Left cardiac atrium (tissue), 4 donors: ENCODE results near the gene SETD5. TPM values are rescaled to one million over a fixed set of nuclear protein-coding genes. Genes with fewer than 3 reads are reported as not detected.
A peak's percentile ranks its signal among the peaks of the same experiment; 100 is the strongest.

Source experiments
- ATAC-seq, 2 donors: fragments of 200-7000 bp; cut with Tn5 transposase; one replicate each; pipeline ENCODE4 v1.9.1; 2020; ENCODE audit warnings: mild to moderate bottlenecking in 2 of 2, moderate library complexity in 2 of 2
- DNase-seq: peaks from one replicate; pipeline ENCODE4 v3.0.0-alpha.2; 2020
- intact Hi-C, 2 donors: fragments of 100-400 bp; cut with DNase I; formaldehyde crosslinking; loops; one replicate each; pipeline versions ENCODE4 v1.14.1 to v1.15.1; 2022 to 2023
- total RNA-seq, 2 donors: library from RNA; stranded (reverse); fragmentation: NEBNext Ultra II Directional; extraction: Animal tissue kit (Norgen Biotek cat#: 25700); gene quantifications; one replicate each; pipeline ENCODE4 v1.2.1, GENCODE V29; 2021
- donor health status: DM: no; HTN: yes; CAD: no.
- donor health status: DM: no; HTN: yes; CAD: no; lungs with severe emphysema.
- donor health status: DM: yes; HTN: yes; CAD: no.
- donor health status: Dilated cardiomyopathy.

The SETD5 gene
- total RNA-seq, 2 donors from 2014 or later: 53.3 to 74.6 TPM

GRCh38 chr3:9386501-9387321, 10.7 kb upstream of the SETD5 start:
- ATAC-seq (no peak), DNase-seq (no peak)
- intact Hi-C loops: loop anchor here in 1 of 2 donors (5.0 kb wide), 1 partner anchor 46 kb away; no protein-coding TSS in a partner anchor

- intact Hi-C loops: loop anchor here in 1 of 2 donors (5.0 kb wide), 1 partner anchor 45 kb away; no protein-coding TSS in a partner anchor
- no peak for ATAC-seq
Measured at GRCh38 chr3:9387322-9387655, 10.1 kb upstream of the SETD5 start.

DNA sequence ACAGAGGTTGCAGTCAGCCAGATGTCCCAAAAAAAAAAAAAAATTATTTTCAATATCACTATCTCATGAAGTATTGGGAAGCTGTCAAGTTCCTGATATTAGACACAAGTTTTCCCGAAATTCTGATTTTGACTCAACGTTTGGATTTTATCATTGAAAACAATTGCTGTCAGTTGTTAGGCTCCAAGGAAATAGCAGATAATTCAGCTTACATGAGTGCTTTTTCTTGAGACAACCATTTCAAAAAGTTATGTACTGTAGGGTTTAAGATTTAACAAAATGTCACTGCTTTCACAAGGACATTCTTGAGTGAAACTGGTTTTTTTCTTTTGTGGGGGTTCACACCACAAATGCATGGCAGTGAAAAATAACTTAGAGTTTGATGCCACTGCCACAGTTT, 9.3 kb upstream of the SETD5 start:
- DNase-seq: no peak
- intact Hi-C loops: loop anchor here in 1 of 2 donors (5.0 kb wide), 1 partner anchor 44 kb away; no protein-coding TSS in a partner anchor
- no peak for ATAC-seq

More at GRCh38 chr3:9387322-9387655, 10.1 kb upstream of the SETD5 start:
- DNase-seq: no peak

GRCh38 chr3:9388562-9389272, 8.7 kb upstream of the SETD5 start:
- intact Hi-C loops: loop anchor here in 1 of 2 donors (5.0 kb wide), 1 partner anchor 44 kb away; no protein-coding TSS in a partner anchor

DNA sequence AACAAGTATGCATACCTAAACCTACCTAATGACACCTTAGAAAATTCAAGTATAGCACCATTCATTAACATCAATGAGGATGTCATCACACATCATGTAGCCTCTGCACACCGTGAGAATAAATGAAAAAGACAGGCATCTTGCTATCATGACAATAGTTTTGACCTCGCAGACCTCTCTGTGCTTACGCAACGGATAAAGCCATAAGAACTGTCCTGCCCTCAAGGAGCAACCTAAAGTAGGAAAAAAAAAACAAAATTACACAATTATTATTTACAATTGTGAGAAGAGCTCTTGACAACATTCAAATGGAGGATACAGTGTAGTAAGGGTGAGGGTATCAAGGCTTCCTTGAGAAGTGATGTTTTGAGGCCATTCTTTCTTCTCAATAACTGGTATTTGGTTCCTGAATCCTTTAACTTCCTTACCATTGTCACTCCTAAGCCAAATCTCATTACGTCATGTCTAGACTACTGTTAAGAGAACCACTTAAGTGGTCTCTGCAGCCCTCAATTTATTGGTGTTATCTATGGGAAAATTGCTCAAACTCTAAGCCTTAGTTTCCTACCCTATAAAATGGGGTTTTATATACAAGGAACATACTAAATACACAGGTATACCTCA, 7.0 kb upstream of the SETD5 start:
- intact Hi-C loops: no loop called here
- ATAC-seq: no peak
- DNase-seq: no peak

More at GRCh38 chr3:9388562-9389272, 8.7 kb upstream of the SETD5 start:
- DNase-seq (no peak), ATAC-seq (no peak)

GRCh38 chr3:9392041-9392440, 5.4 kb upstream of the SETD5 start:
- ATAC-seq (no peak), DNase-seq (no peak)
- intact Hi-C loops: no loop called here

DNA sequence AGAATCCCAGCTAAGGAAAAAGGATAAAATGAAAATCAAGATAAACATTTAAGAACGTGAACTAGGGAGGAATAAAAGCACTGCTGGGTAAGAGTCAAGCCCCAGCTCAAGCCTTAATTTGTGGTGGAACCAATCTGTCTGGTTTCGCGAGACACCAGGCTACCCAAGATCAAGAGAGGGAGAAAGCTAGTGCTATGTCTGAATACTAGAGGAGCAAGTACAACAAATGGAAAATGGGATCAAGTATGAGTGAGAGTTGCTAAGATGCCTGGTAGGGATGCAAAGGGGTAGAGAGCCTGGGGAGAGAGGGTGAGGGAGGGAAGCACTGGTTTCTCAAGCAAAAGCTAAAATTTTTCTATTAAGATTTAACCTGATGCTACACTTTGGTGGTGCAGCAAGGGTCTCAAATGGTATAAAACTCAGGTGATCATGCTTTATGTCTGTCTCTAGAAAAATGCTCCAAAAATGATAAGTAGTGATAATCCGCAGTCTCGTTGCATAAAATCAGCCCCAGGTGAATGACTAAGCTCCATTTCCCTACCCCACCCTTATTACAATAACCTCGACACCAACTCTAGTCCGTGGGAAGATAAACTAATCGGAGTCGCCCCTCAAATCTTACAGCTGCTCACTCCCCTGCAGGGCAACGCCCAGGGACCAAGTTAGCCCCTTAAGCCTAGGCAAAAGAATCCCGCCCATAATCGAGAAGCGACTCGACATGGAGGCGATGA, 1.7 kb upstream of the SETD5 start:
- DNase-seq (no peak), ATAC-seq (no peak)
- intact Hi-C loops: no loop called here

DNA sequence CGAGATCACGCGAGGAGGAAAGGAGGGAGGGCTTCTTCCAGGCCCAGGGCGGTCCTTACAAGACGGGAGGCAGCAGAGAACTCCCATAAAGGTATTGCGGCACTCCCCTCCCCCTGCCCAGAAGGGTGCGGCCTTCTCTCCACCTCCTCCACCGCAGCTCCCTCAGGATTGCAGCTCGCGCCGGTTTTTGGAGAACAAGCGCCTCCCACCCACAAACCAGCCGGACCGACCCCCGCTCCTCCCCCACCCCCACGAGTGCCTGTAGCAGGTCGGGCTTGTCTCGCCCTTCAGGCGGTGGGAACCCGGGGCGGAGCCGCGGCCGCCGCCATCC, 1.1 kb upstream of the SETD5 start:
- intact Hi-C loops: no loop called here
- ATAC-seq: peak; percentile 23 to 71
- DNase-seq: peak; percentile 90

- intact Hi-C loops: no loop called here
- DNase-seq (peak; percentile 98), ATAC-seq (peak; percentile 85 to 90)
Measured at GRCh38 chr3:9396632-9397331, 633 bp upstream of the SETD5 start.

- DNase-seq (peak; percentile 57), ATAC-seq (no peak)
- intact Hi-C loops: loop anchor here in 1 of 2 donors (2.0 kb wide), 1 partner anchor 35 kb away; the partner anchor contains the start of gene THUMPD3
Measured at GRCh38 chr3:9397906-9398699, 688 bp downstream of the SETD5 start.

- intact Hi-C loops: loop anchor here in 1 of 2 donors (2.0 kb wide), 1 partner anchor 36 kb away; the partner anchor contains the start of gene THUMPD3
- ATAC-seq (no peak), DNase-seq (no peak)
Measured at GRCh38 chr3:9398700-9399336, 1.4 kb downstream of the SETD5 start.

GRCh38 chr3:9399337-9399703, 1.9 kb downstream of the SETD5 start:
- DNase-seq (no peak), ATAC-seq (no peak)
- intact Hi-C loops: loop anchor here in 1 of 2 donors (2.0 kb wide), 1 partner anchor 37 kb away; the partner anchor contains the start of gene THUMPD3

- peak; percentile 82 for DNase-seq
- ATAC-seq: peak; percentile 9
- intact Hi-C loops: loop anchor here in 1 of 2 donors (2.0 kb wide), 1 partner anchor 37 kb away; the partner anchor contains the start of gene THUMPD3
Measured at GRCh38 chr3:9399746-9400145, 2.3 kb downstream of the SETD5 start.

GRCh38 chr3:9400616-9401015, 3.2 kb downstream of the SETD5 start:
- ATAC-seq: no peak
- intact Hi-C loops: no loop called here
- no peak for DNase-seq

DNA sequence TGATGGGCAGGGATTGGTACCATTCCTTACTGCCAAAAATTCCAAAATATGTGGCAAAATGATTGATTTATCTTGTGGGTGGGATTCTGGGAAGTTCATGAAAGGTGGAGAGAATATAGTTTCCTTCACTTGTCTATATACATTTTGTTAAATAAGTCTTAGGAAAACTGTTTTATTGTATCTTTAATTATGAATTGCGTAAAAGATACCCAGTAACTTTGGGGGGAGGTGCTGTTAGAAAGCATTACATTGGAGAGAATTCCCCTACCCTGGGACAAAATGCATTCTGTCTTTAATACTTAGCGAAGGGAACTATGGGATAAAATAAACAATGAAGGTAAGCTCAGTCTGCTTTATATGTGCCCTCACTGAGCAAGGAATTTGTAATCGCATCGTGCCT, 4.6 kb downstream of the SETD5 start:
- no peak for ATAC-seq
- intact Hi-C loops: loop anchor here in 1 of 2 donors (2.0 kb wide), 1 partner anchor 19 kb away; no protein-coding TSS in a partner anchor
- DNase-seq: no peak

DNA sequence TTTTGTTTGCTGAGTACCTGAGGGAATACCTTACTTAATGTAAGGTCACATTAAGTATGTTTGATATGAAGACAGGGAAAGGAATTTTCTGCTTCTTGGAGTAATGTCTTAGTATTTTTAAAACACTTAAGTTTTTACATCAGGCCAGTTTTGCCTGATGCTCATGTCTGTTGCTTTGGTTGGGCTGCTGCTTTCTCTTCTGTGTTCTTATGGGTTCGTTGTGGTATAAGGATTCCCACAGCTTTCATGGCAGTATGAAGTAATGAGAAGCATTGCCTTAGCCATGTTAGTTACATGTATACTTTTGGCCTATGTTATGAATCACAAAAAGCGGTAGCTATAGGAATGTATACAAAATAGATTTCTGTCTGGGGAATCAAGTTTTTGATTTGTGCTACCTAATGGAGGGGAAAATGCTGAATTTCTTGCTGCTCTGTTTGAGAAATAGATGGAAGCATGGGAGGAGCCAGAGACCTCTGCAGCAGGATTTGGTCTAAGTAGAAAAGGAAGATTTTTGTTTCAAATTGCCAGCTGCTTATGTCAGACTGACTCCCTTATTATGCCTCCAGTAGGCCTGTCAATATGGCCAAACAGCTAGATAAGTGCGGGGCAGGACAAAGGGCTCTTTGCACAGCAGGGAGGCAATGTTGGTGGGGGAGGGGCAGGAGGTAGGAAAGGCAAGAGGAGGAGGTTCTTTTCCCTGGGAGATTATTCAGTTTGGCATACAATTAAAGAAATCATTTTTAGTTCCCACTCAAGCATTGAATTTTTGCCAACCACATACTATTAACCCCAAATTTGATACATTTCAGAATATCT, 5.2 kb downstream of the SETD5 start:
- ATAC-seq (peak in 1 of 2 donors; percentile 10), DNase-seq (peak; percentile 47)
- intact Hi-C loops: loop anchor here in 1 of 2 donors (2.0 kb wide), 1 partner anchor 18 kb away; no protein-coding TSS in a partner anchor
